ENCODE results near the gene CROCC.
"Not testable (repeated sequence)": the region's sequence is repeated elsewhere in the genome, so short reads cannot be mapped to it uniquely, and the experiment has no call there.

CROCC gene

DNA sequence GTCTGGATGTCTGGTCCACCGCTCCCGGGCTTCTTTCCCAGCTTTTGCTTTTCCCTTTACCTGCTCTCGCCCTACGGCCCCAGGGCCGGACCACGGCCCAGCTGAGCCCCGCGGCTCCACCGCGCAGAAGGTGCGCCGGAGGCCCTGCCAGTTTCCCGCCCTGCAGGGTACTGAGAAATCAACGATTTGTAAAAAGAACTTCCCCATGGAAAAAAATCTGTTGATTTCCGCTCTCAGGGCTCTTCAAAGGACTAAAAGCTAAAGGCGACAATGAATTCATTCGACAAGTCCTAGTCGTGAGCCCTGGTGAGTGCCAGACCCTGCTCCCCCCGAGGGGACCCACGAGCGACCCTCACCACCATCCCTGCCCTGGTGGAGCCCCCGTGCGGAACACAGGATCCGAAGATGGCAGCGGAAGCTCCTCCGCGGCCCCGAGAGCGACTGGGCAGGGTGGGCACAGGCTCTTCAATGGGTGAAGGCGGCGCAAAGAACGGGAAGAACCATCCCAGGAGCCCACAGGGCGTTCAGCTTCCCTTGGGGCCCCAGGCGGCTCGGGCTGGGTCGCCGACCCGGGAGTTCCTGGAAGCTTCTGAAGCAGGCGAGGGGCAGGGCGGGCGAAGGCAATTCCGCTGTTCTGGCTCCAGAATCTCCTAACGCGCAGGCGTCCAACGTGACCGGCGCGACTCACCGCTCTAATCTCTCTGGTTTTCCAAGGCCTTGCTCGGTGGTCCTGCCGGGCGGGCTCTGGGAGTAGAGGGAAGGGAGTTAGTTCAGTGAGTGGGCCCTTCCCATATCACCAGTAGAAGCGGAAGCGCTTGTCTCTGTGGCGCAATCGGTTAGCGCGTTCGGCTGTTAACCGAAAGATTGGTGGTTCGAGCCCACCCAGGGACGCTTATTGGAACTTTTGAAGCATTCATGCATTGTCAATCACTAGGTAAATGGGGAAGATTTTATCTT, 32.6 kb upstream of the CROCC start:
- Histone ChIP-seq H3K27me3 (ENCODE audit: low read depth, low read length) (no peaks in the 10 kb centered on the region), H3K4me1 (ENCODE audit: control insufficient read depth in 1 of 2, insufficient read depth in 2 of 2, low read length in 2 of 2) (no peaks in the 10 kb centered on the region), H3K9me3 (ENCODE audit: control insufficient read depth in 1 of 2, low read length in 2 of 2) (no peaks in the 10 kb centered on the region), H3K27ac (ENCODE audit: low read length) (peak overlapping the region; percentile 74), H3K4me3 (ENCODE audit: low read depth in 1 of 2, low read length in 2 of 2) (peak overlapping the region; percentile 67 to 73), H3K36me3 (ENCODE audit: control insufficient read depth in 1 of 2, insufficient read depth in 2 of 2, low read length in 2 of 2) (no peaks in the 10 kb centered on the region)

GRCh38 chr1:16890539-16891021, 31.2 kb upstream of the CROCC start:
- not testable (repeated sequence) for H3K4me1 ChIP-seq (ENCODE audit: control insufficient read depth in 1 of 2, insufficient read depth in 2 of 2, low read length in 2 of 2); H3K27ac ChIP-seq (ENCODE audit: low read length); H3K4me3 ChIP-seq (ENCODE audit: low read depth in 1 of 2, low read length in 2 of 2); H3K9me3 ChIP-seq (ENCODE audit: control insufficient read depth in 1 of 2, low read length in 2 of 2); H3K27me3 ChIP-seq (ENCODE audit: low read depth, low read length); H3K36me3 ChIP-seq (ENCODE audit: control insufficient read depth in 1 of 2, insufficient read depth in 2 of 2, low read length in 2 of 2)

- not testable (repeated sequence) for H3K4me3 ChIP-seq (ENCODE audit: low read depth in 1 of 2, low read length in 2 of 2); H3K27me3 ChIP-seq (ENCODE audit: low read depth, low read length); H3K27ac ChIP-seq (ENCODE audit: low read length); H3K36me3 ChIP-seq (ENCODE audit: control insufficient read depth in 1 of 2, insufficient read depth in 2 of 2, low read length in 2 of 2); H3K4me1 ChIP-seq (ENCODE audit: control insufficient read depth in 1 of 2, insufficient read depth in 2 of 2, low read length in 2 of 2); H3K9me3 ChIP-seq (ENCODE audit: control insufficient read depth in 1 of 2, low read length in 2 of 2)
These were observed 30.7 kb upstream of the CROCC start for GRCh38 chr1:16891057-16891456.

DNA sequence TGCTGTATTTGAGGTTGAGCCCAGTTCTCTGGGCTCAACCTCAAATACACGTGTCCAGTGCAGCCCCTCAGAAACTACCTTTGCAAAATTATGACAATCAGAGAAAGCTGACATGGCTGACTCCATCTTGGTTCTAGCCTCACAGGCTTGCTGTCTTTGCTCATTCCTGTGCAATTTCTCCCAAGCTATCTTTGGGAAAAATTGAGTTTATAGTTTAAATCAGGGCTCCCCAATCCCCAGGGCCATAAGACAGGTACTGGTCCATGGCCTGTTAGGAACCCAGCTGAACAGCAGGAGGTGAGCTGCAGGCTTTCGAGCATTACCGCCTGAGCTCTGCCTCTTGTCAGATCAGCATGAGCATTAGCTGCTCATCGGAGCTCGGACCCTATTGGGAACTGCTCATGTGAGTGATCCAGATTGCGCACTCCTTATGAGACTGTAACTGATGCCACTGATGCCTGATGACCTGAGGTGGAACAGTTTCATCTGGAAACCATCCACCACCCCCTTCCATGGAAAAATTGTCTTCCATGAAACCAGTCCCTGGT, 28.7 kb upstream of the CROCC start:
- not testable (repeated sequence) for H3K4me1 ChIP-seq (ENCODE audit: control insufficient read depth in 1 of 2, insufficient read depth in 2 of 2, low read length in 2 of 2); H3K27me3 ChIP-seq (ENCODE audit: low read depth, low read length); H3K27ac ChIP-seq (ENCODE audit: low read length); H3K36me3 ChIP-seq (ENCODE audit: control insufficient read depth in 1 of 2, insufficient read depth in 2 of 2, low read length in 2 of 2); H3K9me3 ChIP-seq (ENCODE audit: control insufficient read depth in 1 of 2, low read length in 2 of 2); H3K4me3 ChIP-seq (ENCODE audit: low read depth in 1 of 2, low read length in 2 of 2)

DNA sequence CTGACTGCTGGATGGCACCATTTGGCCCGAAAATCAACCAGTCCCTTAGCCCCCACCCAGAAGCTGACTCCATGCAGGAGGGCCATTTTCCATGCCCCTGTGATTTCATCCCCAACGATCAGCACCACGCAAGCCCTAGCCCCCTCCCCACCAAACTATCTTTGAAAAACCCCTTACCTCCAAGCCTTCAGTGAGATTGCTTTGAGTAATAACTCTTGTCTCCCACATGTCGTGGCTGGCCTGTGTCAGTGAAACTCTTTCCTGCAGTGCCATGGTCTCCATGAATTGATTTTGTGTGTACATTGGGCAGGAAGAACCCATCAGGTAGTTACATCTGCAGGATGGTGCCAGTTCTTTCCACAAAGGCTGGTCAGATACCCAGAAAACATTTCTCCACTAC, 27.9 kb upstream of the CROCC start:
- not testable (repeated sequence) for H3K27me3 ChIP-seq (ENCODE audit: low read depth, low read length); H3K4me3 ChIP-seq (ENCODE audit: low read depth in 1 of 2, low read length in 2 of 2); H3K36me3 ChIP-seq (ENCODE audit: control insufficient read depth in 1 of 2, insufficient read depth in 2 of 2, low read length in 2 of 2); H3K27ac ChIP-seq (ENCODE audit: low read length); H3K9me3 ChIP-seq (ENCODE audit: control insufficient read depth in 1 of 2, low read length in 2 of 2); H3K4me1 ChIP-seq (ENCODE audit: control insufficient read depth in 1 of 2, insufficient read depth in 2 of 2, low read length in 2 of 2)

DNA sequence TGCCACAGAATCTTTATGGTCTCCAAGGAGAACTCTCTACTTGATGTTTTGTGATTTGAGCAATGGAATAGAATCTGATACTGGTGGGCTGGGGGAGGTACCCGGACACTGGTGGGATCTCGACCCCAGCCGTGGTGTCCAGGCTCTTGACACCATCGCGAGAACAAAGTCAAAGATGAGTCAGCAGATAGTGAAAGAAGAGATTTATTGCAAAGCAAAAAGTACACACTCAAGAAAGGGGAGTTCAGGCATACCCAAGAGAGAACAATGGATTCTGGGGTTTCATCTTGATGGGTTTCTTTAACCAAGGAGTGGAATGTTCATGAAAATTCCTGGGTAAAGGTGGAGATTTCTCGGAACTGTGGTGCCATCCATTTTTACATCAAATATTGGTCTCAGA, 27.4 kb upstream of the CROCC start:
- not testable (repeated sequence) for H3K36me3 ChIP-seq (ENCODE audit: control insufficient read depth in 1 of 2, insufficient read depth in 2 of 2, low read length in 2 of 2); H3K27ac ChIP-seq (ENCODE audit: low read length); H3K9me3 ChIP-seq (ENCODE audit: control insufficient read depth in 1 of 2, low read length in 2 of 2); H3K27me3 ChIP-seq (ENCODE audit: low read depth, low read length); H3K4me3 ChIP-seq (ENCODE audit: low read depth in 1 of 2, low read length in 2 of 2); H3K4me1 ChIP-seq (ENCODE audit: control insufficient read depth in 1 of 2, insufficient read depth in 2 of 2, low read length in 2 of 2)

- peak overlapping the region; percentile 51 to 62 for H3K4me3 ChIP-seq (ENCODE audit: low read depth in 1 of 2, low read length in 2 of 2)
- not testable (repeated sequence) for H3K27me3 ChIP-seq (ENCODE audit: low read depth, low read length); H3K9me3 ChIP-seq (ENCODE audit: control insufficient read depth in 1 of 2, low read length in 2 of 2); H3K4me1 ChIP-seq (ENCODE audit: control insufficient read depth in 1 of 2, insufficient read depth in 2 of 2, low read length in 2 of 2); H3K36me3 ChIP-seq (ENCODE audit: control insufficient read depth in 1 of 2, insufficient read depth in 2 of 2, low read length in 2 of 2)
- peak overlapping the region; percentile 84 for H3K27ac ChIP-seq (ENCODE audit: low read length)
These were observed 26.5 kb upstream of the CROCC start for GRCh38 chr1:16895233-16895597.

DNA sequence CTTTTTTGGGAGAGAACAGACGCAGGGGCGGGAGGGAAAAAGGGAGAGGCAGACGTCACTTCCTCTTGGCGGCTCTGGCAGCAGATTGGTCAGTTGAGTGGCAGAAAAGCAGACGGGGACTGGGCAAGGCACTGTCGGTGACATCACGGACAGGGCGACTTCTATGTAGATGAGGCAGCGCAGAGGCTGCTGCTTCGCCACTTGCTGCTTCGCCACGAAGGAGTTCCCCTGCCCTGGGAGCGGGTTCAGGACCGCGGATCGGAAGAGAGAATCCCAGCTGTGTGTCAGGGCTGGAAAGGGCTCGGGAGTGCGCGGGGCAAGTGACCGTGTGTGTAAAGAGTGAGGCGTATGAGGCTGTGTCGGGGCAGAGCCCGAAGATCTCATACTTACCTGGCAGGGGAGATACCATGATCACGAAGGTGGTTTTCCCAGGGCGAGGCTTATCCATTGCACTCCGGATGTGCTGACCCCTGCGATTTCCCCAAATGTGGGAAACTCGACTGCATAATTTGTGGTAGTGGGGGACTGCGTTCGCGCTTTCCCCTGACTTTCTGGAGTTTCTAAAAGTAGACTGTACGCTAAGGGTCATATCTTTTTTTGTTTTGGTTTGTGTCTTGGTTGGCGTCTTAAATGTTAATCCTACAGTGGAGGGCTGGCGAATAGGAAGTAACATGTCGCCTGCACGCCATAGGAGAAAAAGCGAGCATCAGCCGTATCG, 26.0 kb upstream of the CROCC start, which contains the start of gene RNU1-2:
Gene RNU1-2, plus strand, starts transcription at position 383 of the 718 bp plus-strand sequence.
- H3K9me3 ChIP-seq (ENCODE audit: control insufficient read depth in 1 of 2, low read length in 2 of 2); H3K36me3 ChIP-seq (ENCODE audit: control insufficient read depth in 1 of 2, insufficient read depth in 2 of 2, low read length in 2 of 2); H3K4me1 ChIP-seq (ENCODE audit: control insufficient read depth in 1 of 2, insufficient read depth in 2 of 2, low read length in 2 of 2); H3K27me3 ChIP-seq (ENCODE audit: low read depth, low read length): not testable (repeated sequence)
- Histone ChIP-seq H3K27ac (ENCODE audit: low read length) (peak within 1 kb of the TSS; percentile 84), H3K4me3 (ENCODE audit: low read depth in 1 of 2, low read length in 2 of 2) (peak within 1 kb of the TSS; percentile 51 to 62)

DNA sequence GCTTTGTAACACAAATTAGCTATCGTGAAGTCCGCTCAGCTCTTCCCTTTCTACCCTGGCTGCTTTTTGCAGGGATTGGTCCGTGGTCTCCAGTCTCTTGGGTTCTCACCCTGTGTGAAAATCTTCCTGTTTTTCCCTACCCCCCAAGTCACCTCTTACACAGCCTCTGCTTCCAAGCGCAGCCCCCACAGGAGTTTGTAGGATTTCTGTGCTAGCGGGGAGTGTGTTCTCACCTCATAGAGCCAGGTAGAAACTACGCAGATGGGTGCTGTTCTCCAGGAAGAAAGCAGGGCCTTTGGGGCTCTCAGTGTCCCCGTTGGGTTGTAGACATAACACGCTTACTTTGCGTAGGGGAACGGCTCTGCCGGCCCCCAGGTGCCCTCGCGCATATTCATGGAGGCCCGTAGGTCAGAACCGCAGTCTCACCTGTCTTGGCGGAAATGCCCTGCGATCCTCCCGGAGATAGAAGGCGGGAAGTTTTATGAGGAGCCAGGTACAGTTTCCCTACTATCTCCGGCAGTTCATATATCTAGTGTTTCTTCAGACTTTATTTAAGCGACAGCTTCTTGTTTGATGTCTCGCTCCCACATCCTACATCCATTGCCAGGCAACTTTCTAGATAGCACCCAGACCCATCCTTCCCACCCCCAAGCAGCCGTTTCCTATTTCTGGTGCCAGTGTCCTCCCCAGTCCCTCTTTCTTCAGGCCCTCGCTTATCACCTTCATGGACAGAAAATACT, 25.2 kb upstream of the CROCC start:
- not testable (repeated sequence) for H3K36me3 ChIP-seq (ENCODE audit: control insufficient read depth in 1 of 2, insufficient read depth in 2 of 2, low read length in 2 of 2); H3K9me3 ChIP-seq (ENCODE audit: control insufficient read depth in 1 of 2, low read length in 2 of 2); H3K4me1 ChIP-seq (ENCODE audit: control insufficient read depth in 1 of 2, insufficient read depth in 2 of 2, low read length in 2 of 2); H3K27me3 ChIP-seq (ENCODE audit: low read depth, low read length)
- H3K4me3 ChIP-seq (ENCODE audit: low read depth in 1 of 2, low read length in 2 of 2) = peak overlapping the region in 1 of 2 donors; percentile 40
- peak overlapping the region; percentile 63 for H3K27ac ChIP-seq (ENCODE audit: low read length)

- H3K27ac ChIP-seq (ENCODE audit: low read length); H3K27me3 ChIP-seq (ENCODE audit: low read depth, low read length); H3K36me3 ChIP-seq (ENCODE audit: control insufficient read depth in 1 of 2, insufficient read depth in 2 of 2, low read length in 2 of 2); H3K4me3 ChIP-seq (ENCODE audit: low read depth in 1 of 2, low read length in 2 of 2); H3K4me1 ChIP-seq (ENCODE audit: control insufficient read depth in 1 of 2, insufficient read depth in 2 of 2, low read length in 2 of 2); H3K9me3 ChIP-seq (ENCODE audit: control insufficient read depth in 1 of 2, low read length in 2 of 2): not testable (repeated sequence)
These were observed 24.1 kb upstream of the CROCC start for GRCh38 chr1:16897653-16898052.

DNA sequence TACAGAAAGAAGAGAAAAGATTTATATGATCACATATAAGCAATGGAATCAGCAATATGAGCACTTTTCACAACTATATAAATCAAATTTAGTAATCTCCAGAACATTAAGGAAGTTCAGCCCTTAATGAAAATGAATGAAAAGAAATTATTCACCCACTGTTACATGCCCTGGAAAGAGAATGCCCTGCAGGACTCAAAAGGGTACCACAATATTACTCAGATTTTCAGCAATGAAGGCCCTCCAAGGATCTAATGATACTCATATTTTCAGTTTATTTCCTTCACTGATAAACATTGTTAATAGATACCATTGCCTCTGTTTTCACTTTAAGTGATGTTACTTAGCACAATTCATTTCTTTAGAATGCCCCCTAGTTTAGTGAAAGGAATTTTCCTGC, 23.4 kb upstream of the CROCC start:
- H3K36me3 ChIP-seq (ENCODE audit: control insufficient read depth in 1 of 2, insufficient read depth in 2 of 2, low read length in 2 of 2); H3K4me3 ChIP-seq (ENCODE audit: low read depth in 1 of 2, low read length in 2 of 2); H3K9me3 ChIP-seq (ENCODE audit: control insufficient read depth in 1 of 2, low read length in 2 of 2); H3K27me3 ChIP-seq (ENCODE audit: low read depth, low read length); H3K27ac ChIP-seq (ENCODE audit: low read length): not testable (repeated sequence)
- H3K4me1 ChIP-seq (ENCODE audit: control insufficient read depth in 1 of 2, insufficient read depth in 2 of 2, low read length in 2 of 2) = peaks cover 0 to 12% of the 10 kb centered on the region in 2 donors
